Measurements from ENCODE around the gene C1orf159. TPM values are rescaled to one million over a fixed set of nuclear protein-coding genes. Genes with fewer than 3 reads are reported as not detected.

C1orf159 gene
- total and polyA plus RNA-seq, 10 of the 15 experiments (the other 5 are each of a cell fraction or from before 2014, with no cell fraction given): 0.11 to 23.4 (median 8.0) TPM

DNA sequence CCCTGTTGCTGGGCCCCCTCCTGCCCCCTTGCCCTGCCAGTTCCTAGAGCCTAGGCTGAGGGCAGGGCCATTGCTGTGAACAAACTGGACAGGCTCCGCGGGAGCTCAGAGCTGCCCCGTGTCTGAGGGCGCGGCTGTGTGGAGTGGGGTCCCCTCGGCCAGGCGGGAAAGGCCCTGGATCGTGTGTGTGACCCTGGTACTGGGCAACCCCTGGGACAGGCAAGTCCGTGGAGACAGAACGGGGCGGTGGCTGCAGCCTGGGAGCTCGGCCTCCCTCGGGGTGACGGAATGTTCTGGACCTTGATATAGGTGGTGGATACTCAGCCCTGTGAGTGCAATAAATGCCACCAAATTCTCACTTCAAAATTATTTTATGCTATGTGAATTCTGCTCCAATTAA, 27.7 kb upstream of the C1orf159 start:
- Histone ChIP-seq H3K27me3 (replicated peaks in 1 of 2; ENCODE audit: control insufficient read depth in 2 of 2, insufficient read depth in 2 of 2, low read length in 1 of 2) (no peaks in the 10 kb centered on the region), H3K4me1 (ENCODE audit: control insufficient read depth, insufficient read depth, low read length) (peaks cover 8% of the 10 kb centered on the region), H3K27ac (ENCODE audit: control insufficient read depth, insufficient read depth) (no peak overlapping the region), H3K36me3 (ENCODE audit: control insufficient read depth in 2 of 2, insufficient read depth in 2 of 2, low read length in 1 of 2) (no peaks in the 10 kb centered on the region), H3K9me3 (replicated peaks; ENCODE audit: control insufficient read depth, insufficient read depth, low read length) (no peaks in the 10 kb centered on the region), H4K20me1 (ENCODE audit: control insufficient read depth, insufficient read depth) (no peaks in the 10 kb centered on the region), H3K4me2 (ENCODE audit: control insufficient read depth, insufficient read depth) (no peak overlapping the region), H3K9ac (ENCODE audit: control insufficient read depth, insufficient read depth, low read length) (no peak overlapping the region), H3K79me2 (ENCODE audit: control insufficient read depth, insufficient read depth, low read length) (no peaks in the 10 kb centered on the region), H3K4me3 (no peak overlapping the region), H2AFZ (ENCODE audit: control insufficient read depth, low read depth, low read length) (peak overlapping the region; percentile 77)
- TF ChIP-seq TAF1 (IDR thresholded peaks at IDR 0.05; ENCODE audit: borderline replicate concordance, low read depth, low read length) (no peak), POLR2AphosphoS5 (IDR thresholded peaks at IDR 0.05; ENCODE audit: low read length) (no peak), ATF7 (IDR thresholded peaks at IDR 0.05; ENCODE audit: low read depth) (no peak), JUNB (IDR thresholded peaks at IDR 0.05) (no peak), SMAD5 (IDR thresholded peaks at IDR 0.05; ENCODE audit: low read depth) (no peak), STAT3 (IDR thresholded peaks at IDR 0.05; ENCODE audit: low read depth, low read length) (no peak), CHD2 (IDR thresholded peaks at IDR 0.05; ENCODE audit: borderline replicate concordance, low read depth, low read length) (no peak), RBBP5 (conservative IDR thresholded peaks at IDR 0.05) (no peak)
- TF ChIP-seq, protein P1, sequence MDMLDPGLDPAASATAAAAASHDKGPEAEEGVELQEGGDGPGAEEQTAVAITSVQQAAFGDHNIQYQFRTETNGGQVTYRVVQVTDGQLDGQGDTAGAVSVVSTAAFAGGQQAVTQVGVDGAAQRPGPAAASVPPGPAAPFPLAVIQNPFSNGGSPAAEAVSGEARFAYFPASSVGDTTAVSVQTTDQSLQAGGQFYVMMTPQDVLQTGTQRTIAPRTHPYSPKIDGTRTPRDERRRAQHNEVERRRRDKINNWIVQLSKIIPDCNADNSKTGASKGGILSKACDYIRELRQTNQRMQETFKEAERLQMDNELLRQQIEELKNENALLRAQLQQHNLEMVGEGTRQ (IDR thresholded peaks at IDR 0.05; ENCODE audit: borderline replicate concordance, low read depth, low read length): no peak
- TF ChIP-seq, protein P2, sequence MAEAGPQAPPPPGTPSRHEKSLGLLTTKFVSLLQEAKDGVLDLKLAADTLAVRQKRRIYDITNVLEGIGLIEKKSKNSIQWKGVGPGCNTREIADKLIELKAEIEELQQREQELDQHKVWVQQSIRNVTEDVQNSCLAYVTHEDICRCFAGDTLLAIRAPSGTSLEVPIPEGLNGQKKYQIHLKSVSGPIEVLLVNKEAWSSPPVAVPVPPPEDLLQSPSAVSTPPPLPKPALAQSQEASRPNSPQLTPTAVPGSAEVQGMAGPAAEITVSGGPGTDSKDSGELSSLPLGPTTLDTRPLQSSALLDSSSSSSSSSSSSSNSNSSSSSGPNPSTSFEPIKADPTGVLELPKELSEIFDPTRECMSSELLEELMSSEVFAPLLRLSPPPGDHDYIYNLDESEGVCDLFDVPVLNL (IDR thresholded peaks at IDR 0.05; ENCODE audit: low read depth, low read length): no peak
- WGBS (ENCODE audit: insufficient coverage, insufficient replicate concordance, low lambda C conversion rate, missing lambda C conversion rate): 69% methylated on average over 6 of the region's 14 CpGs
- ChIA-PET CTCF (no interaction called here), SMC1A (ENCODE audit: uncharacterized antibody, unreplicated experiment) (no interaction called here), RAD21 (ENCODE audit: unreplicated experiment) (no interaction called here), POLR2A (no interaction called here)
- no TSS peak for BruUV-seq (replicated peaks)
- intact Hi-C loops (cut with micrococcal nuclease; ENCODE audit: unreplicated experiment): no loop called here
- FAIRE-seq (no peak), DNase-seq (ENCODE audit: low read depth, low spot score) (no peak), ATAC-seq (no peak)
- in situ Hi-C loops (cut with MboI): no loop called here

Data from GM12878 (cell line).